Caco-2 (cell line): ENCODE data around the gene SRSF12. TPM values are rescaled to one million over a fixed set of nuclear protein-coding genes. Genes with fewer than 3 reads are reported as not detected.
"Not testable (repeated sequence)": the region's sequence is repeated elsewhere in the genome, so short reads cannot be mapped to it uniquely, and the experiment has no call there.

ENCODE experiments used
- BruUV-seq: library from RNA; stranded (reverse); fragments of 400-500 nt; replicated peaks from 2 replicates; lab custom pipeline; 2021; lab: Mats Ljungman, UMichigan
- CTCF ChIA-PET: fragments of 300-600 bp; sonication (Branson Sonifier 250); formaldehyde crosslinking; loops from one replicate; lab custom pipeline; 2022; ENCODE audit warnings: antibody characterized with exemption; lab: Charles Lee
- POLR2A ChIA-PET: fragments of 300-600 bp; sonication (Branson Sonifier 250); formaldehyde crosslinking; loops from one replicate; lab custom pipeline; 2022; ENCODE audit warnings: antibody characterized with exemption; lab: Charles Lee
- DNase-seq, 2 experiments: peaks; one replicate each; pipeline versions ENCODE4 v3.0.0 to v3.0.0-alpha.2; 2020 to 2022
- H3K27me3 ChIP-seq: replicated peaks from 2 replicates; pipeline ENCODE4 v1.6.0; 2011; ENCODE audit warnings: low read length; ENCODE audit not compliant: control insufficient read depth, insufficient read depth
- H3K36me3 ChIP-seq: 2 replicates; pipeline ENCODE4 v1.5.1; 2011; ENCODE audit warnings: low read length; ENCODE audit not compliant: control insufficient read depth, insufficient read depth
- H3K4me1 ChIP-seq: fragments of 250-450 bp; sonication (Bioruptor Pico); 2 replicates; pipeline ENCODE4 v1.5.1; 2020; ENCODE audit warnings: mild to moderate bottlenecking
- H3K4me3 ChIP-seq: 2 replicates; pipeline ENCODE4 v1.5.1; 2011; ENCODE audit warnings: low read depth, mild to moderate bottlenecking, control low read depth, low read length
- H3K9me3 ChIP-seq: fragments of 250-450 bp; sonication (Bioruptor Pico); 2 replicates; pipeline ENCODE4 v1.5.1; 2020; ENCODE audit warnings: mild to moderate bottlenecking, moderate library complexity
- H3K27ac Mint-ChIP-seq: one replicate; pipeline ENCODE4 v1.8.0; 2022; ENCODE audit warnings: mixed read lengths; ENCODE audit not compliant: unreplicated experiment
- H3K27me3 Mint-ChIP-seq: one replicate; pipeline ENCODE4 v1.8.0; 2022; ENCODE audit warnings: mixed read lengths; ENCODE audit not compliant: insufficient read depth, unreplicated experiment
- H3K36me3 Mint-ChIP-seq: one replicate; pipeline ENCODE4 v1.8.0; 2022; ENCODE audit warnings: mild to moderate bottlenecking, mixed read lengths; ENCODE audit not compliant: insufficient read depth, unreplicated experiment
- H3K4me1 Mint-ChIP-seq: one replicate; pipeline ENCODE4 v1.8.0; 2022; ENCODE audit warnings: low read depth, mixed read lengths; ENCODE audit not compliant: unreplicated experiment
- H3K4me3 Mint-ChIP-seq: one replicate; pipeline ENCODE4 v1.8.0; 2022; ENCODE audit warnings: mild to moderate bottlenecking, moderate library complexity, mixed read lengths; ENCODE audit not compliant: unreplicated experiment
- H3K9me3 Mint-ChIP-seq: one replicate; pipeline ENCODE4 v1.8.0; 2022; ENCODE audit warnings: mixed read lengths; ENCODE audit not compliant: unreplicated experiment
- intact Hi-C: fragments of 100-400 bp; cut with micrococcal nuclease; formaldehyde crosslinking; loops from one replicate; pipeline ENCODE4 v1.10.0; 2022; ENCODE audit not compliant: unreplicated experiment
- total RNA-seq: library from RNA; stranded (reverse); gene quantifications from 2 replicates; pipeline ENCODE4 v1.2.3, GENCODE V29; 2022
- TF ChIP-seq, protein P1 (sequence below), 2 experiments: fragments of 200-600 bp in 1 of 2; IDR thresholded peaks; 1 replicate in 1 of 2; 2 replicates in 1 of 2; pipeline versions ENCODE4 v1.5.1 to v1.8.0; 2011 to 2022; ENCODE audit warnings: antibody characterized with exemption in 1 of 2, control low read depth in 1 of 2, inconsistent platforms in 1 of 2, low read depth in 1 of 2, low read length in 1 of 2, mild to moderate bottlenecking in 1 of 2, moderate library complexity in 1 of 2; ENCODE audit not compliant: insufficient read depth in 1 of 2, severe bottlenecking in 1 of 2, unreplicated experiment in 1 of 2

SRSF12 gene
- total RNA-seq, 1 experiment from 2014 or later = 0.79 TPM

- no TSS peak for BruUV-seq
- Mint-ChIP-seq H3K9me3 (no peaks in the 10 kb centered on the region), H3K4me3 (no peak overlapping the region), H3K4me1 (peaks cover 23% of the 10 kb centered on the region), H3K27ac (no peak overlapping the region), H3K36me3 (no peaks in the 10 kb centered on the region), H3K27me3 (no peaks in the 10 kb centered on the region)
- Histone ChIP-seq H3K4me3 (no peak overlapping the region), H3K27me3 (no peaks in the 10 kb centered on the region), H3K36me3 (no peaks in the 10 kb centered on the region), H3K4me1 (peaks cover 19% of the 10 kb centered on the region), H3K9me3 (0 out of 2 replicates have a peak, but pooled peaks cover under 1% of the 10 kb centered on the region)
- DNase-seq = no peak
- ChIA-PET CTCF (interaction anchor here (1.4 kb wide), 1 partner anchor 13 kb away, joined by 3 read pairs; the partner anchor contains the start of gene PNRC1), POLR2A (interaction anchor here (1.0 kb wide), 1 partner anchor 13 kb away, joined by 6 read pairs; the partner anchor contains the start of gene PNRC1)
- TF ChIP-seq, protein P1, sequence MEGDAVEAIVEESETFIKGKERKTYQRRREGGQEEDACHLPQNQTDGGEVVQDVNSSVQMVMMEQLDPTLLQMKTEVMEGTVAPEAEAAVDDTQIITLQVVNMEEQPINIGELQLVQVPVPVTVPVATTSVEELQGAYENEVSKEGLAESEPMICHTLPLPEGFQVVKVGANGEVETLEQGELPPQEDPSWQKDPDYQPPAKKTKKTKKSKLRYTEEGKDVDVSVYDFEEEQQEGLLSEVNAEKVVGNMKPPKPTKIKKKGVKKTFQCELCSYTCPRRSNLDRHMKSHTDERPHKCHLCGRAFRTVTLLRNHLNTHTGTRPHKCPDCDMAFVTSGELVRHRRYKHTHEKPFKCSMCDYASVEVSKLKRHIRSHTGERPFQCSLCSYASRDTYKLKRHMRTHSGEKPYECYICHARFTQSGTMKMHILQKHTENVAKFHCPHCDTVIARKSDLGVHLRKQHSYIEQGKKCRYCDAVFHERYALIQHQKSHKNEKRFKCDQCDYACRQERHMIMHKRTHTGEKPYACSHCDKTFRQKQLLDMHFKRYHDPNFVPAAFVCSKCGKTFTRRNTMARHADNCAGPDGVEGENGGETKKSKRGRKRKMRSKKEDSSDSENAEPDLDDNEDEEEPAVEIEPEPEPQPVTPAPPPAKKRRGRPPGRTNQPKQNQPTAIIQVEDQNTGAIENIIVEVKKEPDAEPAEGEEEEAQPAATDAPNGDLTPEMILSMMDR (IDR thresholded peaks at IDR 0.05; ENCODE audit: insufficient read depth in 1 of 2, low read depth in 1 of 2, low read length in 1 of 2, severe bottlenecking in 1 of 2, unreplicated experiment in 1 of 2) = no peak
- intact Hi-C loops = no loop called here
These were observed 50.8 kb downstream of the SRSF12 start for GRCh38 chr6:89066940-89067646.

GRCh38 chr6:89066121-89066520 lies 51.8 kb downstream of the SRSF12 start:
- H3K4me3 ChIP-seq, H3K27ac Mint-ChIP-seq, H3K9me3 ChIP-seq, H3K27me3 Mint-ChIP-seq, BruUV-seq, H3K4me3 Mint-ChIP-seq, DNase-seq, CTCF ChIA-PET, H3K9me3 Mint-ChIP-seq, H3K36me3 ChIP-seq, H3K27me3 ChIP-seq, intact Hi-C loops, H3K36me3 Mint-ChIP-seq, POLR2A ChIA-PET: not testable (repeated sequence)
- peaks cover 13% of the 10 kb centered on the region for H3K4me1 ChIP-seq
- peaks cover 20% of the 10 kb centered on the region for H3K4me1 Mint-ChIP-seq

- H3K4me3 ChIP-seq, H3K36me3 Mint-ChIP-seq, CTCF ChIA-PET, POLR2A ChIA-PET, H3K36me3 ChIP-seq, H3K4me1 ChIP-seq, DNase-seq, H3K4me3 Mint-ChIP-seq, H3K9me3 ChIP-seq, BruUV-seq, H3K27me3 ChIP-seq, intact Hi-C loops, H3K9me3 Mint-ChIP-seq, H3K27ac Mint-ChIP-seq, H3K27me3 Mint-ChIP-seq: not testable (repeated sequence)
- peaks cover 14% of the 10 kb centered on the region for H3K4me1 Mint-ChIP-seq
These were observed 52.9 kb downstream of the SRSF12 start for GRCh38 chr6:89064931-89065330.

- H3K27ac Mint-ChIP-seq = no peak overlapping the region
- peaks cover 11% of the 10 kb centered on the region for H3K4me1 ChIP-seq
- no peak overlapping the region for H3K4me3 Mint-ChIP-seq
- H3K27me3 ChIP-seq = no peaks in the 10 kb centered on the region
- H3K4me3 ChIP-seq = no peak overlapping the region
- TF ChIP-seq, protein P1 (IDR thresholded peaks at IDR 0.05; ENCODE audit: insufficient read depth in 1 of 2, low read depth in 1 of 2, low read length in 1 of 2, severe bottlenecking in 1 of 2, unreplicated experiment in 1 of 2) = no peak
- no peaks in the 10 kb centered on the region for H3K36me3 ChIP-seq
- peaks cover 16% of the 10 kb centered on the region for H3K4me1 Mint-ChIP-seq
- H3K9me3 ChIP-seq = no peaks in the 10 kb centered on the region
- BruUV-seq = no TSS peak
- no peaks in the 10 kb centered on the region for H3K27me3 Mint-ChIP-seq
- CTCF ChIA-PET = no interaction called here
- no peaks in the 10 kb centered on the region for H3K9me3 Mint-ChIP-seq
- DNase-seq = no peak
- intact Hi-C loops = no loop called here
- no peaks in the 10 kb centered on the region for H3K36me3 Mint-ChIP-seq
- POLR2A ChIA-PET = interaction anchor here (0.6 kb wide), 1 partner anchor 16 kb away, joined by 3 read pairs; the partner anchor contains the start of gene PNRC1
These were observed 54.0 kb downstream of the SRSF12 start for GRCh38 chr6:89063881-89064280.
